ENCODE measurements around the gene PHLDA1. TPM values are rescaled to one million over a fixed set of nuclear protein-coding genes. Genes with fewer than 3 reads are reported as not detected.

The PHLDA1 gene
- total RNA-seq, 1 experiment from 2014 or later, result 203 TPM

DNA sequence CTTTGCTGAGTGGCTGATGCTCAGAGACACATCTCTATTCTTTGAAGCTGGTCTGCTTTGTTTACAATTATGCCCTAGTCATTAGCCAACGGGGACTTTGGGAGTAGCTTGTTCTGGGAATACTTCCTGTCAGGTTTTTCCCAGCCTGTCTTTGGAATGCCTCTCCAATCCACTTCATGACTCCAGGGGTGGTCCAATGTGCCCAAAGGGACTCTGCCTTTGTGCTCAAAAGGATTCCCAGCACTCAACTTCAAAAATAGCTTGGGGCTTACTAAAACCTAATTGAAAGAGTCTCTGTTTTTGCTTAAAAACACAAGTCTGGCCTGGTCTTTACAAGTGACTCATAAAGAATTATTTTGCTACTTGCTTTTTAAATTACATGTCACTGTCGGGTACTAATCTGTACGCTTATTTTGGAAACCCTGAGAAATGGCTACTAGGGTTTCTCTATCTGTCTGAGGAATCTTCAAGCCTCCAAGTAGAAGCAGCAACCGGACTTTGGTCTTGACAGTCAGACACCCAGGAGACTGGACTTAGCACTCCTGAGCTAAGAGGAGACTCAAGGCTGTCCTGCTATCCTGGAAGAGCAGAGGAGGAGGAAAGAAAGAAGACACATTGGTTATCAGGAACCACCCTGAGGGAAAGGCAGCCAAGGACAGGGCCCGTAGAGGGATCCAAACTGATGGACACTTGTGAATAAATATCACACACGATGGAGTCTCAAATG lies 20.7 kb downstream of the PHLDA1 start:
- no peak for DNase-seq (ENCODE audit: unreplicated experiment)
- CTCF ChIA-PET, result interaction anchor here (0.6 kb wide), 1 partner anchor 973 kb away, joined by 3 read pairs; no protein-coding TSS in a partner anchor
- BruUV-seq (replicated peaks), result no TSS peak
- Mint-ChIP-seq H3K4me3 (ENCODE audit: unreplicated experiment) (no peak overlapping the region), H3K36me3 (ENCODE audit: insufficient read depth, unreplicated experiment) (no peaks in the 10 kb centered on the region), H3K4me1 (ENCODE audit: insufficient read depth, unreplicated experiment) (peaks cover 8% of the 10 kb centered on the region), H3K9me3 (ENCODE audit: unreplicated experiment) (no peaks in the 10 kb centered on the region), H3K27me3 (ENCODE audit: insufficient read depth, unreplicated experiment) (no peaks in the 10 kb centered on the region), H3K27ac (ENCODE audit: low read depth, unreplicated experiment) (no peak overlapping the region)
- POLR2A ChIA-PET, result interaction anchor here (1.0 kb wide), 1 partner anchor 14 kb away, joined by 4 read pairs; no protein-coding TSS in a partner anchor
- intact Hi-C loops (cut with micrococcal nuclease), result no loop called here
- no peak for TF ChIP-seq CTCF (IDR thresholded peaks at IDR 0.05; ENCODE audit: unreplicated experiment)

GRCh38 chr12:76008428-76008827 lies 23.1 kb downstream of the PHLDA1 start:
- ChIA-PET CTCF (no interaction called here), POLR2A (interaction anchor here (0.8 kb wide), 1 partner anchor 23 kb away, joined by 3 read pairs; no protein-coding TSS in a partner anchor)

GRCh38 chr12:76007640-76008039 lies 23.9 kb downstream of the PHLDA1 start:
- H3K27me3 Mint-ChIP-seq (ENCODE audit: insufficient read depth, unreplicated experiment), result no peaks in the 10 kb centered on the region
- no peak overlapping the region for H3K27ac Mint-ChIP-seq (ENCODE audit: low read depth, unreplicated experiment)
- DNase-seq (ENCODE audit: unreplicated experiment), result no peak

More at GRCh38 chr12:76008428-76008827, 23.1 kb downstream of the PHLDA1 start:
- DNase-seq (ENCODE audit: unreplicated experiment), result no peak
- no peaks in the 10 kb centered on the region for H3K4me1 Mint-ChIP-seq (ENCODE audit: insufficient read depth, unreplicated experiment)
- no peaks in the 10 kb centered on the region for H3K27me3 Mint-ChIP-seq (ENCODE audit: insufficient read depth, unreplicated experiment)
- no peaks in the 10 kb centered on the region for H3K36me3 Mint-ChIP-seq (ENCODE audit: insufficient read depth, unreplicated experiment)
- intact Hi-C loops (cut with micrococcal nuclease), result no loop called here
- no peak overlapping the region for H3K4me3 Mint-ChIP-seq (ENCODE audit: unreplicated experiment)
- TF ChIP-seq CTCF (IDR thresholded peaks at IDR 0.05; ENCODE audit: unreplicated experiment), result no peak
- H3K9me3 Mint-ChIP-seq (ENCODE audit: unreplicated experiment), result peaks cover 6% of the 10 kb centered on the region
- H3K27ac Mint-ChIP-seq (ENCODE audit: low read depth, unreplicated experiment), result no peak overlapping the region
- no TSS peak for BruUV-seq (replicated peaks)

More at GRCh38 chr12:76007640-76008039, 23.9 kb downstream of the PHLDA1 start:
- no peak overlapping the region for H3K4me3 Mint-ChIP-seq (ENCODE audit: unreplicated experiment)
- ChIA-PET POLR2A (no interaction called here), CTCF (no interaction called here)
- intact Hi-C loops (cut with micrococcal nuclease), result no loop called here
- H3K4me1 Mint-ChIP-seq (ENCODE audit: insufficient read depth, unreplicated experiment), result no peaks in the 10 kb centered on the region
- TF ChIP-seq CTCF (IDR thresholded peaks at IDR 0.05; ENCODE audit: unreplicated experiment), result no peak
- peaks cover 6% of the 10 kb centered on the region for H3K9me3 Mint-ChIP-seq (ENCODE audit: unreplicated experiment)
- no TSS peak for BruUV-seq (replicated peaks)
- no peaks in the 10 kb centered on the region for H3K36me3 Mint-ChIP-seq (ENCODE audit: insufficient read depth, unreplicated experiment)
